ENCODE results near the gene UTS2R. TPM values are rescaled to one million over a fixed set of nuclear protein-coding genes. Genes with fewer than 3 reads are reported as not detected.
A peak's percentile ranks its signal among the peaks of the same experiment; 100 is the strongest.

UTS2R gene
- polyA plus RNA-seq, 1 of the 3 experiments (the other 2 are of a cell fraction) = not detected

DNA sequence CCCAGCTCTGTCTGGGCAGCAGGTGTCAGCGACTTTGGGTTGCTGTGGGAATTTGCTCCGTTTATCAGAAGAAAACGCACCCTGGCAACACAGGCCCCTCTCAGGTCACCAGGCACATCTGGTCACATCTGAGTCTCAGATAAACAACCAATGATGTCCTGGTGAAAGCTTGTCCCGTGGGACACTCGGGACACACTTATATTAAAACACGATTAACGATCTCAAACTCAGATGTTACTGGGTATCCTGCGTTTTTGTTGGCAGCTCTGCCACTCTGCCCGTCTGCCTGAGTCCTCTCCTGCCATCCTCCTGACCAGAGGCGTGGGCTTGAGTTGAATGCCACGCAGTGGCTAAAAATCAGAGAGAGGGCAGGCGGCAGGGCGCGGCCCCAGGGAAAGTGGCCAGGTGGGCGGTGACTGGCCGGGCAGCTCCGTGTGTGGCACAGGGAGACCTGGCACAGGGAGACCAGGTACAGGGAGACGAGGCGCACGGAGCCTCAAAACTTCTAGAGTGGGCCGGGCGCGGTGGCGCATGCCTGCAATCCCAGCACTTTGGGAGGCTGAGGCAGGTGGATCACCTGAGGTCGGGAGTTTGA is 40.1 kb upstream of the UTS2R start (continued):
- no peak for TF ChIP-seq SMC3 (IDR thresholded peaks at IDR 0.05; ENCODE audit: low read depth, low read length)
- TF ChIP-seq JUND (IDR thresholded peaks at IDR 0.05) = no peak
- TF ChIP-seq RCOR1 (IDR thresholded peaks at IDR 0.05; ENCODE audit: low read length) = no peak
- no peak for TF ChIP-seq TAF1 (IDR thresholded peaks at IDR 0.05; ENCODE audit: borderline replicate concordance, low read depth, low read length)
- no peak for TF ChIP-seq TEAD4 (IDR thresholded peaks at IDR 0.05; ENCODE audit: borderline replicate concordance, insufficient read depth)

DNA sequence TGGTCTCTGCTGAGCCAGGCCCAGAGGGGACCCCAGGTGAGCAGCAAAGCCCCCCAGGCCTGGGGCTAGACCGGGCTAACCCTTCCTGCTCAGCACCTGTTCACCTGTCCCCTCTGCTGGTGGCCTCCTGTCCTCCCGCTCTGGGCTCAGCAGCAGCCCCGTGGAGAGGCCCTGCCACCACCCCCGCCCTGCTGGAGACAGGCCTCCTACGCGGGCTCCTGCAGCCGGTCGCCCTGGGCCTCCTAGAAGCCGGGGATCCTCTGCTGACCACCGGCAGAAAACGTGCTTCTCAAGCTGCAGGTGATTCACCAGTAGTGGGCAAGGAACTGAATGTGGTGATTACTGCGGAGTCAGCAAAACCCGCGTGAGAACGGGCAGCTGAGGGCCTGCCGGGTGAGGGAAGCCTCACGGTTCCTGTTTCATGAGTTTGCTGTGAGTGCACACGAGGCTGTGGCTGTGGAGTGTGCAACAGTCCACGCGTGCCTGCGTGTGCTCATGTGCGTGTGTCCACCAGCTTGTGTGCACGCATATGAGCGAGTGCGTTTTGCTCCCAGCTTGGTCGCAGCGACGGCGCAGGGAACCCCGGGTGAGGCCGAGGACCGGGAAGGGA is 38.8 kb upstream of the UTS2R start:
- TF ChIP-seq FOXJ3 (CRISPR knock-in tag; IDR thresholded peaks at IDR 0.05) = no peak
- TF ChIP-seq, protein P1, sequence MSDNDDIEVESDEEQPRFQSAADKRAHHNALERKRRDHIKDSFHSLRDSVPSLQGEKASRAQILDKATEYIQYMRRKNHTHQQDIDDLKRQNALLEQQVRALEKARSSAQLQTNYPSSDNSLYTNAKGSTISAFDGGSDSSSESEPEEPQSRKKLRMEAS (IDR thresholded peaks at IDR 0.05; ENCODE audit: low read depth) = peak; percentile 50
- H3F3A ChIP-seq (replicated peaks; ENCODE audit: insufficient read depth) = peaks cover 5% of the 10 kb centered on the region
- ChIA-PET POLR2A (no interaction called here), CTCF (interaction anchor here (0.9 to 9.9 kb wide), 13 partner anchors 8 to 127 kb away, joined by 3 to 78 read pairs (median 4); partner anchors contain the start of gene CCDC57)
- peak overlapping the region; percentile 66; the same call in 1 of the 2 replicates for H2AFZ ChIP-seq (ENCODE audit: low read depth)
- peak overlapping the region; percentile 66 for H3K4me2 ChIP-seq
- DNase-seq = peak; percentile 78
- H3K4me1 ChIP-seq (ENCODE audit: control insufficient read depth in 1 of 2, insufficient read depth in 2 of 2, low read depth in 1 of 2, low read length in 1 of 2) = peaks cover 18 to 45% of the 10 kb centered on the region in 2 experiments; a peak in 3 of 4 replicates
- no peaks in the 10 kb centered on the region for H4K20me1 ChIP-seq (ENCODE audit: insufficient read depth)
- H3K36me3 ChIP-seq (replicated peaks in 1 of 2; ENCODE audit: control insufficient read depth in 1 of 2, insufficient read depth in 2 of 2, low read length in 1 of 2) = no peaks in the 10 kb centered on the region
- H3K27ac ChIP-seq (ENCODE audit: low read depth in 2 of 2, low read length in 1 of 2) = no peak overlapping the region
- 37% methylated on average over 29 of the region's 32 CpGs for WGBS (ENCODE audit: low lambda C conversion rate)
- H3K9me3 ChIP-seq = no peaks in the 10 kb centered on the region
- no peak overlapping the region for H3K9ac ChIP-seq
- no peaks in the 10 kb centered on the region for H3K9me2 ChIP-seq
- peak overlapping the region; percentile 13 to 31; a peak in 2 of 4 replicates for H3K4me3 ChIP-seq (ENCODE audit: low read depth in 2 of 2, low read length in 1 of 2)
- H3K27me3 ChIP-seq (ENCODE audit: insufficient read depth) = no peaks in the 10 kb centered on the region; the same call in none of the 2 replicates
- no peaks in the 10 kb centered on the region for H3K79me2 ChIP-seq (ENCODE audit: insufficient read depth)

DNA sequence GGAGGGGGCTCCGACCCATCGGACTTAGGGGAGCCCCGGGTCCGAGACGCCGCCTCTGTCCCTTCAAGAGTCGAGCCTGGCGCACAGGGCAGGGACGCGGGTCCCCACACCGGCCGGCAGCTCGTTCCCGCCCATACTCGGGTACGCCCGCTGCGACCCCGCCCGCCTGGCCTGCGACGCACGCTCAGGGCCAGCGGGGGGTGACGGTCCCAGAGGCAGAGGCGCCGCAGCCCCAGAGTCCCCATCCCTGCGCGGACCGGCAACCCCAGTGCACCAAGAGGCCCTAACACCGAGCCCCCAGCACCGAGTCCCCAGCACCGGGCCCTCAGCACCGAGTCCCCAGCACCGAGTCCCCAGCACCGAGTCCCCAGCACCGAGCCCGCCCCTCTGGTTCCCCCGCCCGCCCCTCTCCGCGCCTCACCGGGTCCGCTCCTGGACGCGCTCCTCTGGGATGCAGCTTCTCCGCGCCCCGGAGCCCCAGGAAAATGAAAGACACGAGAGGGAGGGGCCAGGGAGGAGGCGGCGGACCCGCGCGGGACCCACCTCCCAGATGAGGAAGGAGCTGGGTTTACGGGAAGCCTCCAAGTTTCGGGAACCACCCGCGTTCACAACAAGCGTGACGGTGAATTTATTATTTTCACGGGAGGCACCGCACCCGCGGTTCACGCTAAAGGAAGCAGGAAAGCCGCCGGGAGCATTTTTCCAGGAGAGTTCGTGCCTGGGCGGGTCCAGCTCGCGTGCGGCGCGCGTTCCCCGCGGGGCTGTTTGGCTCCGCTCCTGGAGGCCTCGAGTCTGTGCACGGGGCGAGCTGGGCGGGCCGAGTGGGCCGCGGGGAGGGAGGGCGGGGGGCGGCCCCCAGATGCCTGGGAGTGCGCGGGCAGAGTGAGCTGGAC is 38.0 kb upstream of the UTS2R start, which contains the start of gene SECTM1:
SECTM1 (minus strand) TSS at position 488 of the 893 bp plus-strand sequence. CDS start 6,526 bp downstream, outside the sequence.
- H3K27me3 ChIP-seq (ENCODE audit: insufficient read depth) = no peaks in the 10 kb centered on the region; the same call in none of the 2 replicates
- no peaks in the 10 kb centered on the region for H3K9me2 ChIP-seq
- peaks cover 6% of the 10 kb centered on the region for H3F3A ChIP-seq (replicated peaks; ENCODE audit: insufficient read depth)
- WGBS (ENCODE audit: low lambda C conversion rate) = 28% methylated on average over 64 of the region's 90 CpGs
- H3K9ac ChIP-seq = no peak within 1 kb of the TSS
- H4K20me1 ChIP-seq (ENCODE audit: insufficient read depth) = no peaks in the 10 kb centered on the region
- TF ChIP-seq SMC3 (IDR thresholded peaks at IDR 0.05; ENCODE audit: low read depth, low read length) (no peak), NRF1 (IDR thresholded peaks at IDR 0.05; ENCODE audit: low read depth, low read length) (no peak), TEAD4 (IDR thresholded peaks at IDR 0.05; ENCODE audit: borderline replicate concordance, insufficient read depth) (no peak), POLR2AphosphoS5 (IDR thresholded peaks at IDR 0.05; ENCODE audit: low read depth, low read length) (no peak)
- TF ChIP-seq, protein P1 (IDR thresholded peaks at IDR 0.05; ENCODE audit: low read depth) = 0 out of 2 replicates have a peak, but pooled peaks have one; percentile 13
- TF ChIP-seq, protein P2, sequence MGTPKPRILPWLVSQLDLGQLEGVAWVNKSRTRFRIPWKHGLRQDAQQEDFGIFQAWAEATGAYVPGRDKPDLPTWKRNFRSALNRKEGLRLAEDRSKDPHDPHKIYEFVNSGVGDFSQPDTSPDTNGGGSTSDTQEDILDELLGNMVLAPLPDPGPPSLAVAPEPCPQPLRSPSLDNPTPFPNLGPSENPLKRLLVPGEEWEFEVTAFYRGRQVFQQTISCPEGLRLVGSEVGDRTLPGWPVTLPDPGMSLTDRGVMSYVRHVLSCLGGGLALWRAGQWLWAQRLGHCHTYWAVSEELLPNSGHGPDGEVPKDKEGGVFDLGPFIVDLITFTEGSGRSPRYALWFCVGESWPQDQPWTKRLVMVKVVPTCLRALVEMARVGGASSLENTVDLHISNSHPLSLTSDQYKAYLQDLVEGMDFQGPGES (IDR thresholded peaks at IDR 0.05; ENCODE audit: low read depth, low read length) = no peak
- H3K9me3 ChIP-seq = no peaks in the 10 kb centered on the region
- ChIA-PET CTCF (interaction anchor here (0.5 to 6.4 kb wide), 16 partner anchors 9 to 127 kb away, joined by 3 to 69 read pairs (median 4); partner anchors contain the start of gene CCDC57), POLR2A (no interaction called here)
- no peak within 1 kb of the TSS for H2AFZ ChIP-seq (ENCODE audit: low read depth)
- no peaks in the 10 kb centered on the region for H3K36me3 ChIP-seq (replicated peaks in 1 of 2; ENCODE audit: control insufficient read depth in 1 of 2, insufficient read depth in 2 of 2, low read length in 1 of 2)
- H3K27ac ChIP-seq (ENCODE audit: low read depth in 2 of 2, low read length in 1 of 2) = no peak within 1 kb of the TSS
- peak; percentile 77 for DNase-seq
- H3K4me3 ChIP-seq (ENCODE audit: low read depth in 2 of 2, low read length in 1 of 2) = peak within 1 kb of the TSS; percentile 13 to 31; a peak in 2 of 4 replicates
- H3K79me2 ChIP-seq (ENCODE audit: insufficient read depth) = no peaks in the 10 kb centered on the region
- H3K4me1 ChIP-seq (ENCODE audit: control insufficient read depth in 1 of 2, insufficient read depth in 2 of 2, low read depth in 1 of 2, low read length in 1 of 2) = peaks cover 18 to 45% of the 10 kb centered on the region in 2 experiments; a peak in 3 of 4 replicates
- peak within 1 kb of the TSS; percentile 78 for H3K4me2 ChIP-seq
